ENCODE measurements around the gene TMEM131. TPM values are rescaled to one million over a fixed set of nuclear protein-coding genes. Genes with fewer than 3 reads are reported as not detected.

Gene TMEM131
- total and polyA plus RNA-seq, 10 of the 15 experiments (the other 5 are each of a cell fraction or from before 2014, with no cell fraction given) = 6.0 to 48.2 (median 23.2) TPM

- SMC1A ChIA-PET (ENCODE audit: uncharacterized antibody, unreplicated experiment) = interaction anchor here (0.6 to 2.1 kb wide), 5 partner anchors 15 to 52 kb away, joined by 3 to 6 read pairs (median 3); no protein-coding TSS in a partner anchor
Measured at GRCh38 chr2:97983698-97984097, 12.1 kb downstream of the TMEM131 start.

More at GRCh38 chr2:97983698-97984097, 12.1 kb downstream of the TMEM131 start:
- TF ChIP-seq ZNF622 (IDR thresholded peaks at IDR 0.05) (no peak), TCF7 (IDR thresholded peaks at IDR 0.05; ENCODE audit: borderline replicate concordance) (no peak), MXI1 (IDR thresholded peaks at IDR 0.05; ENCODE audit: low read depth, low read length) (no peak), TCF3 (IDR thresholded peaks at IDR 0.05; ENCODE audit: borderline replicate concordance, insufficient read depth, low read depth, low read length) (no peak), PML (IDR thresholded peaks at IDR 0.05; ENCODE audit: low read length) (no peak), NFYA (IDR thresholded peaks at IDR 0.05; ENCODE audit: borderline replicate concordance, low read depth, low read length) (no peak), HDGF (IDR thresholded peaks at IDR 0.05) (no peak), DPF2 (IDR thresholded peaks at IDR 0.05) (no peak), STAT3 (IDR thresholded peaks at IDR 0.05; ENCODE audit: low read depth, low read length) (no peak)
- TF ChIP-seq, protein P1, sequence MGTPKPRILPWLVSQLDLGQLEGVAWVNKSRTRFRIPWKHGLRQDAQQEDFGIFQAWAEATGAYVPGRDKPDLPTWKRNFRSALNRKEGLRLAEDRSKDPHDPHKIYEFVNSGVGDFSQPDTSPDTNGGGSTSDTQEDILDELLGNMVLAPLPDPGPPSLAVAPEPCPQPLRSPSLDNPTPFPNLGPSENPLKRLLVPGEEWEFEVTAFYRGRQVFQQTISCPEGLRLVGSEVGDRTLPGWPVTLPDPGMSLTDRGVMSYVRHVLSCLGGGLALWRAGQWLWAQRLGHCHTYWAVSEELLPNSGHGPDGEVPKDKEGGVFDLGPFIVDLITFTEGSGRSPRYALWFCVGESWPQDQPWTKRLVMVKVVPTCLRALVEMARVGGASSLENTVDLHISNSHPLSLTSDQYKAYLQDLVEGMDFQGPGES (IDR thresholded peaks at IDR 0.05) = no peak
- TF ChIP-seq, protein P2, sequence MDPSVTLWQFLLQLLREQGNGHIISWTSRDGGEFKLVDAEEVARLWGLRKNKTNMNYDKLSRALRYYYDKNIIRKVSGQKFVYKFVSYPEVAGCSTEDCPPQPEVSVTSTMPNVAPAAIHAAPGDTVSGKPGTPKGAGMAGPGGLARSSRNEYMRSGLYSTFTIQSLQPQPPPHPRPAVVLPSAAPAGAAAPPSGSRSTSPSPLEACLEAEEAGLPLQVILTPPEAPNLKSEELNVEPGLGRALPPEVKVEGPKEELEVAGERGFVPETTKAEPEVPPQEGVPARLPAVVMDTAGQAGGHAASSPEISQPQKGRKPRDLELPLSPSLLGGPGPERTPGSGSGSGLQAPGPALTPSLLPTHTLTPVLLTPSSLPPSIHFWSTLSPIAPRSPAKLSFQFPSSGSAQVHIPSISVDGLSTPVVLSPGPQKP (IDR thresholded peaks at IDR 0.05; ENCODE audit: low read depth, low read length) = no peak
- TF ChIP-seq, protein P3, sequence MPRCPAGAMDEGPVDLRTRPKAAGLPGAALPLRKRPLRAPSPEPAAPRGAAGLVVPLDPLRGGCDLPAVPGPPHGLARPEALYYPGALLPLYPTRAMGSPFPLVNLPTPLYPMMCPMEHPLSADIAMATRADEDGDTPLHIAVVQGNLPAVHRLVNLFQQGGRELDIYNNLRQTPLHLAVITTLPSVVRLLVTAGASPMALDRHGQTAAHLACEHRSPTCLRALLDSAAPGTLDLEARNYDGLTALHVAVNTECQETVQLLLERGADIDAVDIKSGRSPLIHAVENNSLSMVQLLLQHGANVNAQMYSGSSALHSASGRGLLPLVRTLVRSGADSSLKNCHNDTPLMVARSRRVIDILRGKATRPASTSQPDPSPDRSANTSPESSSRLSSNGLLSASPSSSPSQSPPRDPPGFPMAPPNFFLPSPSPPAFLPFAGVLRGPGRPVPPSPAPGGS (IDR thresholded peaks at IDR 0.05; ENCODE audit: borderline replicate concordance, insufficient read depth, low read depth, low read length, poor library complexity, severe bottlenecking) = no peak
- Histone ChIP-seq H3K9ac (ENCODE audit: control insufficient read depth, insufficient read depth, low read length) (no peak overlapping the region), H2AFZ (ENCODE audit: control insufficient read depth, low read depth, low read length) (no peak overlapping the region), H3K27me3 (replicated peaks in 1 of 2; ENCODE audit: control insufficient read depth in 2 of 2, insufficient read depth in 2 of 2, low read length in 1 of 2) (no peaks in the 10 kb centered on the region), H3K9me3 (replicated peaks; ENCODE audit: control insufficient read depth, insufficient read depth, low read length) (peaks cover 26% of the 10 kb centered on the region), H3K4me3 (no peak overlapping the region), H3K4me1 (ENCODE audit: control insufficient read depth, insufficient read depth, low read length) (peaks cover under 1% of the 10 kb centered on the region), H4K20me1 (ENCODE audit: control insufficient read depth, insufficient read depth) (no peaks in the 10 kb centered on the region), H3K36me3 (ENCODE audit: control insufficient read depth in 2 of 2, insufficient read depth in 2 of 2, low read length in 1 of 2) (peaks cover 2 to 11% of the 10 kb centered on the region in 2 experiments; a peak in 3 of 4 replicates), H3K79me2 (ENCODE audit: control insufficient read depth, insufficient read depth, low read length) (peaks cover 47% of the 10 kb centered on the region), H3K27ac (ENCODE audit: control insufficient read depth, insufficient read depth) (no peak overlapping the region), H3K4me2 (ENCODE audit: control insufficient read depth, insufficient read depth) (no peak overlapping the region)
- intact Hi-C loops (cut with micrococcal nuclease; ENCODE audit: unreplicated experiment) = no loop called here
- RAD21 ChIA-PET (ENCODE audit: unreplicated experiment) = no interaction called here
- BruUV-seq (replicated peaks) = no TSS peak
- in situ Hi-C loops (cut with MboI) = no loop called here
- DNase-seq (ENCODE audit: low read depth, low spot score) = no peak
- POLR2A ChIA-PET = no interaction called here
- CTCF ChIA-PET = no interaction called here
- ATAC-seq = no peak
- no peak for FAIRE-seq
- WGBS (ENCODE audit: insufficient coverage, insufficient replicate concordance, low lambda C conversion rate, missing lambda C conversion rate) = 83% methylated on average over 3 of the region's 3 CpGs

Measured in GM12878 (cell line).